Neural progenitor cell (in vitro differentiated cells): ENCODE measurements around the gene BACH1.

Experiments
- CTCF ChIP-seq: fragments of 200-600 bp; sonication (generic); IDR thresholded peaks from 2 replicates; pipeline ENCODE4 v1.5.1; 2017; ENCODE audit warnings: antibody characterized with exemption, mild to moderate bottlenecking
- EZH2 ChIP-seq: fragments of 200-600 bp; sonication (generic); IDR thresholded peaks from 2 replicates; pipeline ENCODE4 v1.6.1; 2017; ENCODE audit warnings: antibody characterized with exemption, mild to moderate bottlenecking, moderate library complexity
- EZH2phosphoT487 ChIP-seq: fragments of 200-600 bp; sonication (generic); IDR thresholded peaks from 2 replicates; pipeline ENCODE4 v1.6.1; 2017; ENCODE audit warnings: antibody characterized with exemption

GRCh38 chr21:29334717-29335428, 36.2 kb downstream of the BACH1 start:
- no peak for TF ChIP-seq CTCF
- TF ChIP-seq EZH2, result no peak
- TF ChIP-seq EZH2phosphoT487, result no peak
